Measurements from ENCODE around the gene TNRC18. TPM values are rescaled to one million over a fixed set of nuclear protein-coding genes. Genes with fewer than 3 reads are reported as not detected.
A peak's percentile ranks its signal among the peaks of the same experiment; 100 is the strongest.
"Not testable (repeated sequence)": the region's sequence is repeated elsewhere in the genome, so short reads cannot be mapped to it uniquely, and the experiment has no call there.

Gene TNRC18
- total RNA-seq, 6 donors from 2014 or later = 101 to 617 (median 128) TPM

GRCh38 chr7:5274441-5274840 lies 149.2 kb downstream of the TNRC18 start:
- Histone ChIP-seq H3K27ac (no peak overlapping the region), H3K27me3 (no peaks in the 10 kb centered on the region), H3K4me3 (no peak overlapping the region), H3K9me3 (no peaks in the 10 kb centered on the region), H3K4me1 (peaks cover 0 to 7% (median 2%) of the 10 kb centered on the region in 4 donors), H3K36me3 (no peaks in the 10 kb centered on the region)
- ATAC-seq (ENCODE audit: low FRiP score in 2 of 2) (peak in 1 of 2 donors; percentile 30), DNase-seq (no peak)
- TF ChIP-seq POLR2AphosphoS5 (IDR thresholded peaks at IDR 0.05) (no peak), POLR2A (IDR thresholded peaks at IDR 0.05) (no peak), EP300 (IDR thresholded peaks at IDR 0.05) (no peak)
- TF ChIP-seq, protein P1, sequence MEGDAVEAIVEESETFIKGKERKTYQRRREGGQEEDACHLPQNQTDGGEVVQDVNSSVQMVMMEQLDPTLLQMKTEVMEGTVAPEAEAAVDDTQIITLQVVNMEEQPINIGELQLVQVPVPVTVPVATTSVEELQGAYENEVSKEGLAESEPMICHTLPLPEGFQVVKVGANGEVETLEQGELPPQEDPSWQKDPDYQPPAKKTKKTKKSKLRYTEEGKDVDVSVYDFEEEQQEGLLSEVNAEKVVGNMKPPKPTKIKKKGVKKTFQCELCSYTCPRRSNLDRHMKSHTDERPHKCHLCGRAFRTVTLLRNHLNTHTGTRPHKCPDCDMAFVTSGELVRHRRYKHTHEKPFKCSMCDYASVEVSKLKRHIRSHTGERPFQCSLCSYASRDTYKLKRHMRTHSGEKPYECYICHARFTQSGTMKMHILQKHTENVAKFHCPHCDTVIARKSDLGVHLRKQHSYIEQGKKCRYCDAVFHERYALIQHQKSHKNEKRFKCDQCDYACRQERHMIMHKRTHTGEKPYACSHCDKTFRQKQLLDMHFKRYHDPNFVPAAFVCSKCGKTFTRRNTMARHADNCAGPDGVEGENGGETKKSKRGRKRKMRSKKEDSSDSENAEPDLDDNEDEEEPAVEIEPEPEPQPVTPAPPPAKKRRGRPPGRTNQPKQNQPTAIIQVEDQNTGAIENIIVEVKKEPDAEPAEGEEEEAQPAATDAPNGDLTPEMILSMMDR (IDR thresholded peaks at IDR 0.05) = no peak
- 75 to 86% methylated on average over 4 to 6 of the region's 7 CpGs for WGBS, 2 donors

DNA sequence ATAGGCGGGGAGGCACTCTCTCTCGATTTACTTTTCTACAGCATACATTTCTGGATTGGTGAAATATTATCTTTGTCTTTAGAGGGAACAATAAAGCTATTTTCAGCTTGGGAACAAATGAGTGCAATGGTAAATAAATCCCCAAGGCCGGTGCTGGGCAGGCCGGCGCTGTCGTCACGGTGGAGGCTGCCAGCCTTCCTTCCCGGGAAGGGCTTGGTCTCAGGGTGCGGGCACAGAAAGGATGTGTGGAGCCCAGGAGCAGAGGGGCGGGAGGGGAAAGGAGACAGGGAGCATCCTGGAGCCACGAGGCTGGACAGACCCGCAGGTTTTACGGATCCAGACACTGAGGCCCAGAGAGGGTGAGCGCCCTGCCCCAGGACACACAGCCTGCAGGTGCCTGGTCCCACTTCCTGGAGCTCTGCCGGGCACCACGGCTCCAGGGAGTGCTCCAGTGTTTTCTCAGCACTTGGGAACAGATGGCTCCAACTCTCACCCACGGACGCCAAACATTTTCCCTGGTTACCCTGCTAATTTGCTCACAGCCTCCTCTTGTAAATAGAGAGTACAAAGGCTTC lies 149.7 kb downstream of the TNRC18 start:
- H3K36me3 ChIP-seq, H3K4me1 ChIP-seq, H3K27me3 ChIP-seq, H3K9me3 ChIP-seq, H3K27ac ChIP-seq, DNase-seq, H3K4me3 ChIP-seq: not testable (repeated sequence)
- peak in 1 of 2 donors; percentile 37 for ATAC-seq (ENCODE audit: low FRiP score in 2 of 2)
- 54 to 64% methylated on average over 14 to 18 of the region's 18 CpGs for WGBS, 2 donors

GRCh38 chr7:5270788-5271187 lies 152.8 kb downstream of the TNRC18 start:
- ATAC-seq (ENCODE audit: low FRiP score in 2 of 2) (no peak), DNase-seq (no peak)
- Histone ChIP-seq H3K36me3 (no peaks in the 10 kb centered on the region), H3K4me1 (peaks cover 0 to 7% (median 2%) of the 10 kb centered on the region in 4 donors), H3K4me3 (no peak overlapping the region), H3K9me3 (no peaks in the 10 kb centered on the region), H3K27ac (no peak overlapping the region), H3K27me3 (no peaks in the 10 kb centered on the region)
- TF ChIP-seq EP300 (IDR thresholded peaks at IDR 0.05) (no peak), POLR2A (IDR thresholded peaks at IDR 0.05) (no peak), POLR2AphosphoS5 (IDR thresholded peaks at IDR 0.05) (no peak)
- TF ChIP-seq, protein P1 (IDR thresholded peaks at IDR 0.05) = no peak
- 33 to 49% methylated on average over 3 to 6 of the region's 6 CpGs for WGBS, 2 donors

GRCh38 chr7:5269992-5270657 lies 153.5 kb downstream of the TNRC18 start:
- H3K36me3 ChIP-seq; DNase-seq; H3K9me3 ChIP-seq; H3K4me3 ChIP-seq; H3K4me1 ChIP-seq; ATAC-seq (ENCODE audit: low FRiP score in 2 of 2); H3K27me3 ChIP-seq; H3K27ac ChIP-seq: not testable (repeated sequence)
- 78 to 82% methylated on average over 6 to 12 of the region's 12 CpGs for WGBS, 2 donors

- DNase-seq; H3K27ac ChIP-seq; H3K36me3 ChIP-seq; ATAC-seq (ENCODE audit: low FRiP score in 2 of 2); H3K9me3 ChIP-seq; H3K27me3 ChIP-seq; H3K4me3 ChIP-seq; H3K4me1 ChIP-seq: not testable (repeated sequence)
- WGBS, 2 donors = 71 to 78% methylated on average over 8 of the region's 8 CpGs
Observed at GRCh38 chr7:5267829-5268228, 155.8 kb downstream of the TNRC18 start.

- ATAC-seq (ENCODE audit: low FRiP score in 2 of 2) (no peak), DNase-seq (no peak)
- H3K4me1 ChIP-seq = peaks cover 0 to 3% (median 0%) of the 10 kb centered on the region in 4 donors
- H3K27ac ChIP-seq = no peak overlapping the region
- TF ChIP-seq EP300 (IDR thresholded peaks at IDR 0.05) (no peak), POLR2AphosphoS5 (IDR thresholded peaks at IDR 0.05) (no peak), POLR2A (IDR thresholded peaks at IDR 0.05) (no peak)
- TF ChIP-seq, protein P1 (IDR thresholded peaks at IDR 0.05) = no peak
- no peaks in the 10 kb centered on the region for H3K36me3 ChIP-seq
- H3K4me3 ChIP-seq = no peak overlapping the region
- 70 to 75% methylated on average over 13 to 20 of the region's 20 CpGs for WGBS, 2 donors
- no peaks in the 10 kb centered on the region for H3K27me3 ChIP-seq
- H3K9me3 ChIP-seq = no peaks in the 10 kb centered on the region
Observed at GRCh38 chr7:5266191-5267028, 157.2 kb downstream of the TNRC18 start.
